Upper lobe of right lung (tissue), 1 donor: Measurements from ENCODE around the gene LMAN1L. TPM values are rescaled to one million over a fixed set of nuclear protein-coding genes. Genes with fewer than 3 reads are reported as not detected.

ENCODE experiments used
- ATAC-seq: fragments of 200-7000 bp; cut with Tn5 transposase; one replicate; pipeline ENCODE4 v1.9.1; 2020; ENCODE audit warnings: mild to moderate bottlenecking, moderate library complexity
- DNase-seq: peaks from one replicate; pipeline ENCODE4 v3.0.0-alpha.2; 2020
- H3K27ac ChIP-seq: fragments of 200-600 bp; one replicate; pipeline ENCODE4 v1.8.0; 2022
- H3K27me3 ChIP-seq: fragments of 200-600 bp; one replicate; pipeline ENCODE4 v1.8.0; 2022; ENCODE audit warnings: mild to moderate bottlenecking
- H3K36me3 ChIP-seq: fragments of 200-600 bp; one replicate; pipeline ENCODE4 v1.8.0; 2022
- H3K4me1 ChIP-seq: fragments of 200-600 bp; one replicate; pipeline ENCODE4 v1.8.0; 2022
- H3K4me3 ChIP-seq: fragments of 200-600 bp; one replicate; pipeline ENCODE4 v1.8.0; 2022; ENCODE audit warnings: mild to moderate bottlenecking
- H3K9me3 ChIP-seq: fragments of 200-600 bp; one replicate; pipeline ENCODE4 v1.8.0; 2022
- CTCF ChIP-seq: fragments of 200-600 bp; IDR thresholded peaks from one replicate; pipeline ENCODE4 v1.8.0; 2022; ENCODE audit warnings: antibody characterized with exemption
- intact Hi-C: fragments of 100-400 bp; cut with DNase I; formaldehyde crosslinking; loops from one replicate; pipeline ENCODE4 v1.11.0; 2022
- total RNA-seq: library from RNA; stranded (reverse); fragmentation: NEBNext Ultra II Directional; extraction: Animal tissue kit (Norgen Biotek cat#: 25700); gene quantifications from one replicate; pipeline ENCODE4 v1.2.1, GENCODE V29; 2021
- donor health status: DM: no; HTN: yes; CAD: no; lungs with severe emphysema.

The LMAN1L gene
- total RNA-seq, 1 donor from 2014 or later, result not detected

- TF ChIP-seq CTCF, result peak; percentile 54
- Histone ChIP-seq H3K9me3 (no peaks in the 10 kb centered on the region), H3K36me3 (no peaks in the 10 kb centered on the region), H3K27ac (peak overlapping the region; percentile 84), H3K4me3 (peak overlapping the region; percentile 29), H3K4me1 (peaks cover 92% of the 10 kb centered on the region), H3K27me3 (no peaks in the 10 kb centered on the region)
- DNase-seq (peak; percentile 91), ATAC-seq (peak; percentile 79)
- intact Hi-C loops, result no loop called here
Measured at GRCh38 chr15:74787251-74788041, 25.2 kb upstream of the LMAN1L start.

GRCh38 chr15:74788042-74788682 lies 24.5 kb upstream of the LMAN1L start:
- peak overlapping the region; percentile 84 for H3K27ac ChIP-seq
- no peak for TF ChIP-seq CTCF
- H3K36me3 ChIP-seq, result no peaks in the 10 kb centered on the region
- no peak for DNase-seq
- intact Hi-C loops, result no loop called here
- peaks cover 96% of the 10 kb centered on the region for H3K4me1 ChIP-seq
- no peaks in the 10 kb centered on the region for H3K9me3 ChIP-seq
- H3K4me3 ChIP-seq, result peak overlapping the region; percentile 29
- H3K27me3 ChIP-seq, result no peaks in the 10 kb centered on the region
- ATAC-seq, result peak; percentile 41

- intact Hi-C loops, result no loop called here
- H3K4me3 ChIP-seq, result peak overlapping the region; percentile 29
- ATAC-seq, result no peak
Measured at GRCh38 chr15:74788683-74789151, 23.9 kb upstream of the LMAN1L start.

GRCh38 chr15:74789171-74789631 lies 23.4 kb upstream of the LMAN1L start:
- Histone ChIP-seq H3K9me3 (no peaks in the 10 kb centered on the region), H3K36me3 (no peaks in the 10 kb centered on the region), H3K27ac (peak overlapping the region; percentile 84), H3K4me3 (peak overlapping the region; percentile 29), H3K4me1 (peaks cover 92% of the 10 kb centered on the region), H3K27me3 (no peaks in the 10 kb centered on the region)
- ATAC-seq (no peak), DNase-seq (peak; percentile 63)
- intact Hi-C loops, result no loop called here
- no peak for TF ChIP-seq CTCF

More at GRCh38 chr15:74788683-74789151, 23.9 kb upstream of the LMAN1L start:
- H3K27me3 ChIP-seq, result no peaks in the 10 kb centered on the region
- no peaks in the 10 kb centered on the region for H3K36me3 ChIP-seq
- peaks cover 96% of the 10 kb centered on the region for H3K4me1 ChIP-seq
- no peaks in the 10 kb centered on the region for H3K9me3 ChIP-seq
- DNase-seq, result no peak
- peak overlapping the region; percentile 84 for H3K27ac ChIP-seq
- no peak for TF ChIP-seq CTCF

GRCh38 chr15:74789741-74790079 lies 22.9 kb upstream of the LMAN1L start:
- no peaks in the 10 kb centered on the region for H3K9me3 ChIP-seq
- intact Hi-C loops, result no loop called here
- H3K27me3 ChIP-seq, result no peaks in the 10 kb centered on the region
- H3K36me3 ChIP-seq, result no peaks in the 10 kb centered on the region
- TF ChIP-seq CTCF, result no peak
- H3K4me1 ChIP-seq, result peaks cover 87% of the 10 kb centered on the region
- no peak for DNase-seq
- peak overlapping the region; percentile 84 for H3K27ac ChIP-seq
- ATAC-seq, result no peak
- H3K4me3 ChIP-seq, result peak overlapping the region; percentile 29
